KG1 (cell line): ENCODE measurements around the gene PARP14.
"Not testable (repeated sequence)": the region's sequence is repeated elsewhere in the genome, so short reads cannot be mapped to it uniquely, and the experiment has no call there.

ENCODE experiments used
- DNase-seq: peaks from one replicate; lab custom pipeline; 2025; lab: John Stamatoyannopoulos, UW

Gene PARP14

DNA sequence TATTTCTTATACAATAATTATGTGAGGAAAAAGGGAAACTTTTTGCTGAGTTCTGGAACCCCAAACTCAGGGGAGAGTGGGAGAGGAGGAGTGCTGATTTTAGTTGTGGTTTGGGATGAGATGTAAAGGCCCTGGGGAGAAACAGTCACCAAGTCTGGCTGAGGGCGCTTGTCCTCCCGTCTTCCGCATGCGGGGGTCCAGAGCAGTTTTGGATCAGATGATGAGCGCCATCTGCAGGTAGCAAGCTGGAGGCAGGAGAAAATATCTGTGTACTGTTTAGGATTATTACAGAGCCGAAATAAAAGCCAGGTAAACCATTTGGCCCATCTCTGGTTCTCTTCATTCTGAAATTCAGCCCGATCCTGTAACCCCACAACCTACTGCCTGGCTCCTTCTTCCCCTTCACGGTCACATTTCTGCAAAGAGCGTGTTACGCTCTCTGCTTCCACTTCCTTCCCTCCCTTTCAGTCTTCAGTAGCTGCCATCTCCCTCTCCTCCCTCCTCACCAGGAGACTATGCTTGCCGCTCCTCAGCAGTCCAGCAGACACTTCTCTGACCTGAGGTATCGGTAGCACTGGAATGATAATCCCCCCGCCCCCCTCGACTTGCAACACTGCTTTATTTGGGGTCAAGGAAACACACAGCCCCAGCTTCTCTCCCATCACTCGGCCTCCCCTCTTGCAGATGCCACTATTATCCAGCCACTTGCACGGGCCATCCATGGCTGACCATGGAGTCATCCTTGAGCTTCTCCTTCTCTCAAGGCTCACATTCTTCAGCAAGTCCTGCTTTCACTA lies 1.4 kb upstream of the PARP14 start:
- DNase-seq = peak; percentile 64

DNA sequence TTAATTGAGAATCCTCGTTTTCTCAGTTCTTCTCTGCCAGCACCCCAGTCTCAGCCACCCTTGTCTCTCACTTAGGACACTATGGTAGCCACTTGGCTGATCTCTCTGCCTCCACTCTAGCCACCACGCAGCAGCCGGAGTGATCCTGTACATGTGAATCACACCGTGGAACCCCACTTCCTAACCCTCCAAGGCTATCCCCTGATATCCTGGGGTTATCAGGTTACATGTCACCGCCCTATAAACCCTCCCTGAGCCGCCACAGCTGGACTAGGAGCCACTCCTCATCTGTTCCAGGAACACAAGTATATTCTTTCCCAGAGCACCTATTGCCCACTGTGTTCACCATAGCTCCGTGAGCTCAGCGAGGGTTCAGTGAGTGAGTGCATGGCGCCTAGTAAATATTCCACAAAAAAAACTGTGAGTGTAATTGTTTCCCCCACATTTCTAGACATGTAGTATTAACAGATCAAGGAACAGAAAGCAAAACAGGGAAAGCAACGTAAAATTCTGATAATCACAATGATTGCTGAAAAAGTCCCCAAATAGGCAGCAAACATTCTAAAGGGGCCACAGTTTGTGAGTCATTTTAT lies 661 bp upstream of the PARP14 start:
- no peak for DNase-seq

DNA sequence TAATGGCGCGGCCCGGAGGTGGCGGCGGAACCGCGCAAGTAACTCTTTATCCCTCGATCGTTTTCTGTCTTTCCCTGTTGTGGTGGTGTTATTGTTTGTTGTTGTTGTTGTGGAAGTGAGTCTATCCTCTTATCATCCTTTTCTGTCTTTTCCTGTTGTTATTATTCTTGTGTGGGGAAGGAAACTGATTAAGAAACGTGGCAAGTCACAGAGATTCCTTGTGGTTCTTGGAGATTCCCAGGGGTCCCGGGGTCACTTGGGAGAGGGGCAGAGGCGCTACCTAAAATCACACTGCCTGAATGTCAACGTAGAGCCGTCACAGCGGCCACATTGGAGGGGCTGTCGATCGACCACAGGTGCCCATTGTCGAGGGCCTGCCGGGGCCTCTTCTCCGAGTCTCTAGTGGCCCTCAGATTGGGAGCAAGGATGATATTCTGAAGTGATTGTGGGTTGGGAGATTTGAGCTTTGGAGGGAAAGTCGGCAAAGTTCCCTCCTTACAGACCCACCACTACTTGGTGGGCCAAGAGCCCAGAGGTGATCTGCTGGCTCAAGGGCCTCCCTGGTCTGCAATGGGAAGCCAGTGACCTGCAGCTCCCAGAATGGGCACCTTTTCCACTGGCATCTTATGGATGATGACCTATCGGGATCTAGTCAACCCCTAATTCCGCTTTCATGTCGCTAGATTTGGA lies 790 bp downstream of the PARP14 start:
- no peak for DNase-seq

DNA sequence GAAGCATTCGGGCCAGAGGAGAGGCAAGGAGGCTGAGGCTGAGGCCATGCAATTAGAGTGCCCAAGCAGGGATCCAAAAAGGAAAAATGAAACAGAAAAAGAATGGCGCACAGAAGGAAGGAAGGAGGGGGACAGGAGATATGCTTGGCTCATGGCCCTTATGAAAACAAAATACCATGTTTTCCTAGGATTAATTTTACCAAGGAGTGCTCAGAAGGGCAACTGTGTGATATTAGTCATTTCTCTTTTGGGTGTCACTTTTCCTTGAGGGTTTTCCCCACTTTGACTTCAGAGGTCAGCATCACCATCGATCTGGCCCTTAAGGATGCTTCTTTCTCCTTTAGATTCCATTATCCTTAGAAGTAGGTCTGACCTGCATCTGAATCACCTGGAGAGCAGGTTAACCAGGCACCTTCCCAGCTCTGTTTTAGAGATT lies 1.4 kb downstream of the PARP14 start:
- DNase-seq = no peak

DNA sequence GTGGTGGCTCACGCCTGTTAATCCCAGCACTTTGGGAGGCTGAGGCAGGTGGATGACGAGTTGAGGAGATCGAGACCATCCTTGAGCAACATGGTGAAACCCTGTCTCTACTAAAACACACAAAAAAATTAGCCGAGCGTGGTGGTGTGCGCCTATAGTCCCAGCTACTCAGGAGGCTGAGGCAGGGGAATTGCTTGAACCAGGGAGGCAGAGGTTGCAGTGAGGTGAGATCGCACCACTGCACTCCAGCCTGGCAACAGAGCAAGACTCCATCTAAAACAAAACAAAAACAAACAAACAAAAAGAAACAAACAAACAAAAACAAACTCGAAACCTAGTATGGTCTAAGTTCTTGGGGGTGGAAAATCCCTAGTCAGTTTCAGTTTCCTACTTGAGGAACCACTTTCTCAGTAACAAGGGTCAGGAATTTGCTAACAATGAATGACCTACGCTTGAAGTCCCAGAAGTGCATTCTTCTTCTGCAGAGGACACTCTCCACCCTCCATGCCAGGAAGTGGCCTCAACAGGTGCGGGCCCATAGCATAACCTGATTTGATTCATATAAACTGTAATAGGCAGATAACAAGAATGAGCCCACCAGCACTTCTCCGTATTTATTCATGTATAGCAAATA lies 2.3 kb downstream of the PARP14 start:
- not testable (repeated sequence) for DNase-seq

DNA sequence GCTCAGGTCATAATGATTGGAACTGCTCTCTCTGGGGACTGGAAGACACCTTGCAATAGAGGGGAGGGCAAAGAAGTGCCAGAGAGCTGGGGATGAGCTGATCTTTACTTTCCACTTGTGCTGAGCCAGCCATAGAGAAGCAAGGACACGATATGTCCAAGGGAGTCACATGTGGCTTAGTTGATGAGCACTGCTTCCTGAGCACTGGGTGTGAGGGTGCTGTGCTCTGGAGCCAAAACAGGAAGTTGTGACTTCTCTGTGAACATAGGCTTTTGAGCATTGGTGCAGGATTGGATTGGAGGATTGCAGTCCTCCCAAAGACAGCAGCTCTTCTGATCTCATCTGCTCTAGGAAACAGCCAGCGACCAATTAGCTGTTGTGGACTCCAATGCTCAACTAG lies 6.7 kb downstream of the PARP14 start:
- DNase-seq = no peak

DNA sequence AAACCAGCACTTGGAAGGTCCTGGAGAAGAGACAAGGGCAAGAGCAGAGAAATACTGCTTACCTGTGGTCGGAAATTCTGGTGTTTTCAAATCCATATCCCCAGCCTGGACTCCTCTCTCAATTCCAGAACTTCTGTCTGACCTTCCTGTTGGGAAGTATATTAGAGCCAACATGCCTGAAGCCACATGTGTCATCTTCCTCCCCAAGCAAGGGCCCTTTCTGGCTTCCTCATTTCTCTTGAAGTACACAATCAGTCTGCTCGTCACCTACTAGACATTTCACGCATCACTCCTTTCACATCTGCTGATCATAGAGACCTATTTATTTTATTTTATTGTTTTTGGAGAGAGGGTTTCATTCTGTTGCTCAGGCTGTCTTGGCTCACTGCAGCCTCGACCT lies 8.4 kb downstream of the PARP14 start:
- no peak for DNase-seq

DNA sequence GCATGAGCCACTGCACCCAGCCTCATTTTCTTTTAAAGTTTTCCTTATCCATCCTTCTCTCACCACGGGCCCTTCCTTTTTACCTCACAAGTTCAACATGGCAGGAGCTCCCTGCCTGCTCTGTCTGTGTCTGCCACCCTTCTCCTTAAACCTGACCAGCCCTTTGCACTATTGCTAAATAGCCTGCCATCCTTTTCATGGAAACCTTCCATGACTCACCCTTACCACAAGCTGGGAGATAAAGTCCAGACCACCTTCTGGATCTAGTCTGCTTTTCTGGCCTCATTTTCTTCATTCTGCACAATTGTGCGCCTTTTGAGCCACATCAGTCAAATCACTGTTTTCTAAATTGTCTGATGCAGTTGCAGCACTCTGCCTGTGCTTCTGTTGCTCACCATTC lies 8.9 kb downstream of the PARP14 start:
- DNase-seq = no peak

DNA sequence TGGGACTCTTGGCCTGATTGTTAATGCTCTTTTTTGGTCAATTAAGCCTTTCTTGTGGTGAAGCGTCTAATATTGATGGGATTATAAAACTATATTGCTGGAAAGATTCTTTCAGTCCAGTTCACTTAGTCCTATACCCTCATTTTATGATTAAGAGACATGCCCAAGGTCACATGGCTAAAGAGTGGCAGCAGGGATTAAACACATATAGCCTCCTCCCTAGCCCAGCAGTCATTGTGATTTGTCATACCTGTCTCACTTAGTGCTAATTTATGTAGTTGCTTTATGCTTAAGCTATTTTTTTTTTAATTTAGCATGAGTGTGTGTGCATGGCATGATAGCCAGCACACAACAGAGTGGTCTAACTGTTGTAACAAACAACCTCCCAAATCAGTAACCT lies 9.5 kb downstream of the PARP14 start:
- no peak for DNase-seq

DNA sequence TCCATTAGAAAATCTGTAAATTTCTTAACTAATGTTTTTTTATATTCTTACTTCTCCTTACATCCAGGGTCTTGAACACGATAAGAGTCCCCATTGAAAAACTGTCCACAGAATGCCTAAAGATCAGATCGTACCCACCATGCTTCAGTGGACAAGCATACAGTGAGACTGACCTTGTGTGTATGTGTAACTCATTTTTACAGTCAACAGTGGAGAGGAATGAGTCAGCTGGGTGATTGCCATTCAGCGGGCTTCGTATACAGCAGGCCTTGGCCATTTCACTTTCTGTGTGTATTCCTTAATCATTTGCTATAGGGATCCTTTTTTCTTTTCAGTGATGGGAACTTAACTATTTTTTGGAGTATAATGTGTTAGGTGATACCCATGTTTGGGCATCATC lies 10.6 kb downstream of the PARP14 start:
- DNase-seq = no peak

DNA sequence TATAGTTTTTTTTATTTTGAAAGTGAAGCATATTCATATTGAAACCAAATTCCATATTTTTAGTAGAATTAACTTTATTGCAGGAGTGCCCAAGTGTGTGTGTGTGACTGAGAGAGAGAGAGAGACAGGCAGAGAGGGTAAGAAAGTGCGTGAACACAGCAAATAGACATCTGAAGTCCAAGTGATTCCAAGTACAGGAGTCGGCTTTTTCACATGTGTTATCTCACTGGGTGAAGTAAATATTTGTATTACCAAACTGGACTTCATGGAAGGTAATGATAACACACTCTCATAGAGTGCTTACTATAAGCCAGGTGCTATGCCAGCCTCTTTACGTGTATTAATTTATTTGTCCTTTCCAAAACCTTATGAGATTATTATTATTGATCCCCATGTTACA lies 12.0 kb downstream of the PARP14 start:
- DNase-seq = no peak

DNA sequence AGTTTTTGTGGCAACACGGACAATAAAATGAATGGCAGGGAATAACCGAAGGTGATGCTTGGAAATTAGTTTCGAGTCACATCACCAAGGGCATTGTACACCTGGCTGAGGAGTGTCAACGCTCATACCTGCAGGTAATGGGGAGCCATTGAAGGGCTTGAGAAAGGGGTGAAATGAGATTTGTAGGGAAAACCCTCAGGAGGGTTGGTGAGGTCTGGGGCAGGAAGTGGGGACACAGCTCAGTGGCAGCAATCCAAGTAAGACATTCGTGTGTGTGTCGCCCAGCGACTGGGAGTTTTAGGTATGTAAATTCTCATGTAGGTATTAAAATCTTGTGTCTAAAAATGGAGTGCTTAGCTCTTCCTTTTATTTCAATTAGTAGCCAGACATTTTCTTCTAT lies 14.3 kb downstream of the PARP14 start:
- DNase-seq = no peak

DNA sequence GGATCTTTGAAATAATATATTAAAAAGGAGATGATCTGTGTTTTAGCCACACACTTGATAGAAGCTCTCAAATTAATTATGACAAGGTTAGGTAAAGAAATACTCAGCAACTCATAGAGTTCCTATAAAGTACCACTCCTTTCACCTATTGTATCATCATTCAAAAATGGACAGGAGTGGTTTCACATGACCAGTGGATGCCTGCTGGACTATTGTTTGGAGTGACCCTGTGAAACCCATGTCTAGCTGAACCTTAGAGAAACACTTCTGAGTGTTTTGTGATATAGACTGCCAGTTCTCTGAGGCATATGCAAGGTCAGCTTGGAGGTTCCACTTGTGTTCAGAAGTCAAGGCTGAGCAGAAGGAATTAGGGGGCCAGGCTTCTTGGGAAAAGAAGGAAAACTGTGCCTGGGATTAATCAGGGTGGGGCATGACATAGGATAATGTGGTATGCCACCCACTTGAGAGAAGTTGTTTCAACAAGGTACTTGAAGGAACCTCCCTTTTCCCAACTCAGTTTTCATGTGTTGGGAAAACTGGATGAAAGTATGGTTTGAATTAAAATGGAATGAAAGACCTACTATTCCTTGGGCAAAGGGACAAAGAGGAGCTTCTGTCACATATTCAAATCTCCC lies 15.4 kb downstream of the PARP14 start:
- DNase-seq = no peak

DNA sequence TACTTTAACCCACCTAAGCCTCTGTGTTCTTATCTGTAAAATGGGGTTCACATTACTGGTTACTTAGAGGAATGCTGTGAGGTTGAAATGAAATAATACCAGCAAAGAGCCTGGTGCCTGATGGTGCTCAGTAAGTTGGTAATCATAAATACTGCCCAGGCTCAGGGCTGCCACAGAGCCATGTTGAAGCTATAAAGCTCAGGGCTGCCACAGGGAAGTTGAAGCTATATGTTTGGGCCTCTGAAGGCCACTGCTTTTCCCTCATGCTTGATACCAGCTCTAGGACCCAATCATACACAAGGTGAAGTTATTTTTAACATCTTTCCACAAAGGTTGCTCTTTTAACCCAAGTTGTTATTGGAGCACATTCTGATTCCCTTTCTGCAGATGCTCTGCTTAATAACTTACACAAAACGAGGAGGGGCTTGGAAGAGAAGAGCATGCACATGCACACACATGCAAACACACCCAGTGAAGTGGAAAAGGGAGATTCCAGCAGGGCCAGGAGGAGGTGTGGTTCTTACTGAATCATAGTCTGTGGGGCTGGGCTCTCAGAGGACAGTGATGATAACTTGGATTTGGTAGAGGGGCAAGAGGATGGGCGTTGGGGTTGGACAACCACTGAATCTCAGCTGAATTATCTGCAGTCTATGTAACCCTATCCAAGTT lies 17.4 kb downstream of the PARP14 start:
- DNase-seq = no peak

DNA sequence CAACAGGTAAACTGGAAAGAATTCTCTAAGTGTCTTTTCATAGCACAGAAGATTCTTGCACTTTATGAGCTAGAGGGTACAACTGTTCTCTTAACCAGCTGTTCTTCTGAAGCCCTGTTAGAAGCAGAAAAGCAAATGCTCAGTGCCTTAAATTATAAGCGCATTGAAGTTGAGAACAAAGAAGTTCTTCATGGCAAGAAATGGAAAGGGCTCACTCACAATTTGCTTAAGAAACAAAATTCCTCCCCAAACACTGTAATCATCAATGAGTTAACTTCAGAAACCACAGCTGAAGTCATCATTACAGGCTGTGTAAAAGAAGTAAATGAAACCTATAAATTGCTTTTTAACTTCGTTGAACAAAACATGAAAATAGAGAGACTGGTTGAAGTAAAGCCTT lies 19.6 kb downstream of the PARP14 start:
- DNase-seq = no peak

DNA sequence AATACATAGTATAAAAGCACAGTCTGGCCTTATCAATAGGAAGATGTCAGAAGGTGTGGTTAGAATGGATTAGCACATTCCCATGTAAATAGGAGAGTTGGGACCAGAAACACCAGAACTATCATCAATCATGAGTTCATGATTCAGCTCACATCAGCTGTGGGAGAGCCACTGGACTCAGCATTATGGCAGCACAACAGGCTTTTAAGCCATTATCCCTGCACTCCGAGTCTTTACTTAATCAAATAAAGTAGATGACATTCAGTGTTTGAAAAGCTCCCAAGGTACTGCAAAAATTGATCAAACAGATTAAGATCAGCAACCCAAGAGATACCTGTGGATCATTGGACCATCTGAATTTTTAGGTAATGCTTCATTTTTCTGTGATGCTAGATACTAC lies 24.7 kb downstream of the PARP14 start:
- DNase-seq = no peak

DNA sequence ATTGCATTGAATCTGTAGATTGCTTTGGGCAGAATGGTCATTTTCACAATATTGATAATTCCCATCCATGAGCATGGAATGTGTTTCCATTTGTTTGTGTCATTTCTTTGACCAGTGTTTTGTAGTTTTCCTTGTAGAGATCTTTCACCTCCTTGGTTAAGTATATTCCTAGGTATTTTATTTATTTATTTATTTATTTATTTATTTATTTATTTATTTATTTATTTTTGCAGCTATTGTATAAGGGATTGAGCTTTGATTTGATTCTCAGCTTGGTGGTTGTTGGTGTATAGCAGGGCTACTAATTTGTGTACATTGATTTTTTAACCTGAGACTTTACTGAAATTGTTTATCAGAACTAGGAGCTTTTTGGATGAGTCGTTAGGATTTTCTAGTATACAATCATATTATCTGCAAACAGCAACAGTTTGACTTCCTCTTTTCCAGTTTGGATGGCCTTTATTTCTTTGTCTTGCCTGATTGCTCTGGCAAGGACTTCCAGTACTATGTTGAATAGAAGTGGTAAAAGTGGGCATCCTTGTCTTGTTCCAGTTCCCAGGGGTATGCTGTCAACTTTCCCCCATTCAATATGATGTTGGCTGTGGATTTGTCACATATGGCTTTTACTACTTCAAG lies 30.1 kb downstream of the PARP14 start:
- DNase-seq = not testable (repeated sequence)

DNA sequence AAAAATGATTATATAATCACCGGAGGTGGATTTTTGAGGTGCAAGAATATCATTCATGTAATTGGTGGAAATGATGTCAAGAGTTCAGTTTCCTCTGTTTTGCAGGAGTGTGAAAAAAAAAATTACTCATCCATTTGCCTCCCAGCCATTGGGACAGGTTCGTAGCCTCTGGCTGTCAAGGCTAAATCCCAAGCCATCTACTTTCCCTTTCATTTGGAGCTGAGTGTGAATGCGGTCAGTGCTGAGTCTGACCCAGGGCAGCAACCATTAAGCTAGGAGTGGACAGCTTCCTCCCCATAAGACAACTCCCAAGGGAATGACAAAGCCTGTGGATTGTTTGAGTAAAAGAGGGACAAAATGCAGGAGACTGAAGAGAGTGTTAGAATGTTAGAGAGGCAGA lies 33.6 kb downstream of the PARP14 start:
- DNase-seq = no peak

DNA sequence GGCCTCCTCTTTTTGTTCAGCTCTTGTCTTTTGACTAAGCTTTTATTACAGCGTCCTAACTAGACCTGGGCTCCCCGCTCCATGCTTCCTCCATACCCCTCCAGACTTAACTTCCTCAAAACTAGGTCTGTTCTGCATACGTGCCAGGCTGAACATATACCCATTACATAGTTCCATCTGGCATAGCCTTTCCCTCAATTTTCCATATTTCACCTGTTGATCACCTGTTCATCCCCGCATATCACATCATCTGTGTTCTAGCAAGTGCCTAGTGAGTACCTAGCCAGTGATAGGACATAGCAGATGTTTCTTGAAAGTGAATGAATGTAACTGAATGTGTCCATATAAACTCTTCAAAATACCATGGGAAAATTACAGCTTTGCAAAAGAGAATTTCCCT lies 36.0 kb downstream of the PARP14 start:
- no peak for DNase-seq

DNA sequence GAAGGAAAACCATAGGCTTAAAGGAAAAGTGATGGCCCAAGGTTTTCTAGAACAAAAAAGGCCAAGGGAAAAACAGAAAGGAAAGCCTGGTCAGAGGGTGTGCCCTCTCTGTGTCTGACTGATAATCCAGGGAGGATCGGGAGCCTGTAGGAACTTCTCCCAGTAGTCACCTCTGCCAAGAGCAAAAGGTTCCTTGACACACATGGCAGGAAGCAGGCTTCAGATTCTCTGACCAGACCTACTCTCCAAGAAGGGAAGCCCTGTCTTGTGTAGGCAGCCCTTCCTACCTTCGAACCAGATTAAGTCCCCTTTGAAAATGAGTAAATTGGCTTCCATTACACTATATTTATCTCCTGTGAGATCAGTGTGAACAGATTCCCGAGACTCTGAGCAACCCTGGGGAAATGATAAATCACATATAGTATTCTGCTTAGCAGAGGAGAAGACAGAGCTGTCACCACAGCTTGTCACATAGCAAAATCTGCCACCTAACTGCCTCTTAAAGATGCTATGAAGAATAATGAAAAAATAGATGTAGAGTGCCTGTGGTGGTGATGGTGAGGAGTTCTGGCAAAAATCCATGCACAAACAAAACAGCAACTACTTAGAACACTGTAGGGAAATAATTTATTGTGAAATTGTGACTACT lies 38.8 kb downstream of the PARP14 start:
- no peak for DNase-seq

DNA sequence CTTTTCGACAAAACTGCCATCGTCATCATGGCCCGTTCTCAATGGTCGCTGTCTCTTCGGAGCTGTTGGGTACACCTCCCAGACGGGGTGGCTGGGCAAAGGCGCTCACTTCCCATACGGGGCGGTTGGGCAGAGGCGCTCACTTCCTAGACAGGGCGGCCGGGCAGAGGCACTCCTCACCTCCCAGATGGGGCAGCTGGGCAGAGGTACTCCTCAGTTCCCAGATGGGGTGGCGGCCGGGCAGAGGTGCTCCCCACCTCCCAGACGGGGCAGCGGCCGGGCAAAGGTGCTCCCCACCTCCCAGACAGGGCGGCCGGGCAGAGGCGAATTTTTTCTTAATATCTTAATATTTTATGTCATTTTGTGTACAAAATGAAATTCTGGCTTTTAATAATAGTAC lies 44.5 kb downstream of the PARP14 start:
- DNase-seq = no peak
